Liver (tissue), 9 donors: ENCODE data around the gene PLCD3. TPM values are rescaled to one million over a fixed set of nuclear protein-coding genes. Genes with fewer than 3 reads are reported as not detected.

Source experiments
- DNase-seq: peaks from one replicate; pipeline ENCODE4 v3.0.0-alpha.2; 2017; ENCODE audit warnings: low spot score
- H3K27ac ChIP-seq, 2 donors: one replicate each; pipeline ENCODE4 v1.7.0; 2013; ENCODE audit warnings: inconsistent platforms in 2 of 2, low read length in 2 of 2, control low read depth in 1 of 2, low read depth in 1 of 2, mild to moderate bottlenecking in 1 of 2
- H3K27me3 ChIP-seq, 4 donors: one replicate each; pipeline versions ENCODE4 v1.6.1 to v1.7.0; 2013; ENCODE audit warnings: low read length in 3 of 4, inconsistent platforms in 1 of 4, mild to moderate bottlenecking in 1 of 4, moderate library complexity in 1 of 4; ENCODE audit not compliant: control insufficient read depth in 4 of 4, insufficient read depth in 4 of 4
- H3K36me3 ChIP-seq, 4 donors: one replicate each; pipeline versions ENCODE4 v1.6.1 to v1.7.0; 2013; ENCODE audit warnings: low read length in 3 of 4, mild to moderate bottlenecking in 3 of 4, low read depth in 1 of 4, moderate library complexity in 1 of 4; ENCODE audit not compliant: control insufficient read depth in 4 of 4, insufficient read depth in 3 of 4
- H3K4me1 ChIP-seq, 4 donors: one replicate each; pipeline versions ENCODE4 v1.6.1 to v1.7.0; 2013; ENCODE audit warnings: low read length in 3 of 4, mild to moderate bottlenecking in 3 of 4, moderate library complexity in 1 of 4; ENCODE audit not compliant: control insufficient read depth in 4 of 4, insufficient read depth in 4 of 4
- H3K4me3 ChIP-seq, 3 donors: one replicate each; pipeline versions ENCODE4 v1.6.1 to v1.7.0; 2013; ENCODE audit warnings: low read length in 3 of 3, control low read depth in 1 of 3, low read depth in 1 of 3, mild to moderate bottlenecking in 1 of 3
- H3K9ac ChIP-seq, 2 donors: one replicate each; pipeline ENCODE4 v1.7.0; 2013; ENCODE audit warnings: low read length in 2 of 2, mild to moderate bottlenecking in 2 of 2, moderate library complexity in 2 of 2, control low read depth in 1 of 2, low read depth in 1 of 2
- H3K9me3 ChIP-seq, 4 donors: one replicate each; pipeline versions ENCODE4 v1.6.1 to v1.7.0; 2013; ENCODE audit warnings: low read length in 3 of 4; ENCODE audit not compliant: control insufficient read depth in 4 of 4
- EGR1 ChIP-seq, 2 donors: IDR thresholded peaks; 2 replicates each; pipeline ENCODE4 v1.6.1; 2016 to 2018; ENCODE audit warnings: antibody characterized with exemption in 2 of 2, low read depth in 2 of 2
- FOXA1 ChIP-seq: IDR thresholded peaks from 2 replicates; pipeline ENCODE4 v1.6.1; 2016; ENCODE audit warnings: antibody characterized with exemption
- FOXA2 ChIP-seq: IDR thresholded peaks from 2 replicates; pipeline ENCODE4 v1.6.1; 2016; ENCODE audit warnings: antibody characterized with exemption
- GABPA ChIP-seq, 2 donors: IDR thresholded peaks in 1 of 2; conservative IDR thresholded peaks in 1 of 2; 2 replicates each; pipeline ENCODE4 v1.6.1; 2016; ENCODE audit warnings: antibody characterized with exemption in 2 of 2, mild to moderate bottlenecking in 1 of 2, moderate library complexity in 1 of 2
- HNF4A ChIP-seq, 2 donors: conservative IDR thresholded peaks; 2 replicates each; pipeline ENCODE4 v1.6.1; 2016; ENCODE audit warnings: antibody characterized with exemption in 2 of 2, mild to moderate bottlenecking in 2 of 2
- HNF4G ChIP-seq: IDR thresholded peaks from 2 replicates; pipeline ENCODE4 v1.6.1; 2016; ENCODE audit warnings: antibody characterized with exemption
- JUND ChIP-seq, 2 donors: IDR thresholded peaks; 2 replicates each; pipeline ENCODE4 v1.6.1; 2016; ENCODE audit warnings: antibody characterized with exemption in 2 of 2
- NR2F2 ChIP-seq: IDR thresholded peaks from 2 replicates; pipeline ENCODE4 v1.6.1; 2016; ENCODE audit warnings: antibody characterized with exemption
- RAD21 ChIP-seq, 2 donors: IDR thresholded peaks; 2 replicates each; pipeline ENCODE4 v1.6.1; 2016; ENCODE audit warnings: antibody characterized with exemption in 2 of 2, mild to moderate bottlenecking in 2 of 2
- RXRA ChIP-seq, 2 donors: IDR thresholded peaks; 2 replicates each; pipeline ENCODE4 v1.6.1; 2017 to 2018; ENCODE audit warnings: antibody characterized with exemption in 2 of 2, mild to moderate bottlenecking in 1 of 2
- SP1 ChIP-seq: IDR thresholded peaks from 2 replicates; pipeline ENCODE4 v1.6.1; 2018; ENCODE audit warnings: antibody characterized with exemption, mild to moderate bottlenecking
- TAF1 ChIP-seq: conservative IDR thresholded peaks from 2 replicates; pipeline ENCODE4 v1.6.1; 2016; ENCODE audit warnings: antibody characterized with exemption, mild to moderate bottlenecking
- YY1 ChIP-seq: IDR thresholded peaks from 2 replicates; pipeline ENCODE4 v1.6.1; 2016; ENCODE audit warnings: antibody characterized with exemption, mild to moderate bottlenecking
- ZBTB33 ChIP-seq: IDR thresholded peaks from 2 replicates; pipeline ENCODE4 v1.6.1; 2016; ENCODE audit warnings: antibody characterized with exemption
- WGBS: extraction: QIAGEN DNeasy Blood & Tissue Kit; methylation state at CpG from one replicate; pipeline ENCODE4 v1.1.7; 2013; 5-methylcytosine and 5-hydroxymethylcytosine counted together
- polyA plus RNA-seq, 2 donors: library from polyadenylated mRNA; stranded (reverse) in 1 of 2; unstranded in 1 of 2; fragments of 200-250 nt in 1 of 2; fragments of >200 nt in 1 of 2; fragmentation: Nextera tagmentation in 1 of 2; extraction: Ambion mirVana in 1 of 2; gene quantifications; one replicate each; pipeline versions ENCODE4 v1.2.1 to v1.2.3, GENCODE V29; 2013 to 2015
- total RNA-seq, 2 donors: library from RNA; depleted of rRNA; stranded (reverse); fragments of >200 nt; gene quantifications; one replicate each; pipeline ENCODE4 v1.2.3, GENCODE V29; 2014
- TF ChIP-seq, protein P1 (sequence below): IDR thresholded peaks from 2 replicates; pipeline ENCODE4 v1.6.1; 2016; ENCODE audit warnings: antibody characterized with exemption
- TF ChIP-seq, protein P2 (sequence below): IDR thresholded peaks from 2 replicates; pipeline ENCODE4 v1.6.1; 2016; ENCODE audit warnings: antibody characterized with exemption
- TF ChIP-seq, protein P3 (sequence below): IDR thresholded peaks from 2 replicates; pipeline ENCODE4 v1.6.1; 2016; ENCODE audit warnings: antibody characterized with exemption, mild to moderate bottlenecking
- TF ChIP-seq, protein P4 (sequence below): fragments of 150-350 bp; IDR thresholded peaks from 2 replicates; pipeline ENCODE4 v1.5.1; 2017; ENCODE audit warnings: improper control_type of control experiment, low read depth, low read length; ENCODE audit not compliant: missing input control
- donor health status: healthy.
- donor health status: healthy.
- donor health status: healthy.
- donor health status: healthy.
- donor health status: healthy.

Gene PLCD3
- total and polyA plus RNA-seq, 4 donors = 0.28 to 2.3 (median 1.4) TPM

DNA sequence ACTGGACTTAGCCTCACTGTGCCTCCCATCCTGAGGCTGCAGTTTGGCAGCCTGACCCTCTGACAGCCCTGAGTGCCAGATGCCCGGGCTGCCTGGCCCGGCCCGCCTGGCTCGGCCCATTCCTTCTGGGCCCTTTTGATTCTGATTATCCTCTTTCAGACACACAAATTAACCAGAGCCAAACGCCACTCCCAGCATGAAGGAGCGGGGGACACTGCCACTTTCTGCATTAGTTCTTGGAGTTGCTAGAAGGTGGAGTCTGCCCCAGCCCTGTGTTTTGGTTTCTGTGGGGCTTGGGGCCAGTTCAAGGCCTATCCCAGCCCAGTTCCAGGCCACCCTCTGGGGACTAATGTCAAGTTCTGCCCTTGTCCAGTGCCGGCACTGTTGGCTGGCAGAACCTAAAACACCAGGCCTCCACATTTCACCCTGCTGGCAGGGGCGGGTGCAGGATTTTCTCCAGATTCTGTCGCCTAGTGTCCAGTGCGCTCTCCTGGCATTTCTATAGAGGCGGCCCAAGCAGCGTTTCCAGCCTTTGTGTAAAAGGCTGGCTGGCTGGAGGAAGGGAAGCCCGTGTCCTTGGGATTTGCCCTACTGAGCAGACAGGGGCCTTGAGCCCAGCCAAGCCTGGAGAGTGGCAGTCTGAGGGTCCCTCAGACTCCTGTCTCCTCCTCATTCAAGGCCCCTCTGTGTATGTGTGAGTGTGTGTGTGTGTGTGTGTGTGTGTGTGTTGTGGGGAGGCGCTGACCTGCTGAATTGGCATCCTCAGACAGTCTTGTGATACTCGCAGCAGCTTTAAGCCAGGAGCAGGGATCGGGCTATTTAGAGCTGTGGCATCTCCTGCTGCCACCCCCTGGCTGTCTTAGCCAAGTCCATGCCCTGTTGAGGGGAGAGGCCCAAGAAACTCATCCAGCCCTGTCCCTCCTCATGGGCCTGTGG lies 21.4 kb downstream of the PLCD3 start (continued):
- TF ChIP-seq, protein P1, sequence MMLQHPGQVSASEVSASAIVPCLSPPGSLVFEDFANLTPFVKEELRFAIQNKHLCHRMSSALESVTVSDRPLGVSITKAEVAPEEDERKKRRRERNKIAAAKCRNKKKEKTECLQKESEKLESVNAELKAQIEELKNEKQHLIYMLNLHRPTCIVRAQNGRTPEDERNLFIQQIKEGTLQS = no peak

- Histone ChIP-seq H3K36me3 (peaks cover 9 to 44% (median 28%) of the 10 kb centered on the region in 4 donors), H3K27me3 (no peaks in the 10 kb centered on the region), H3K9ac (no peak overlapping the region), H3K4me1 (peaks cover 0 to 3% (median 0%) of the 10 kb centered on the region in 4 donors), H3K9me3 (no peaks in the 10 kb centered on the region), H3K27ac (no peak overlapping the region), H3K4me3 (no peak overlapping the region)
- 75% methylated on average over 12 of the region's 12 CpGs for WGBS
- no peak for DNase-seq
- TF ChIP-seq ZBTB33 = no peak
- no peak for TF ChIP-seq FOXA2
- no peak for TF ChIP-seq FOXA1
- TF ChIP-seq GABPA (IDR thresholded peaks at IDR 0.05 in 1 of 2, conservative IDR thresholded peaks at IDR 0.05 in 1 of 2) = no peak
- no peak for TF ChIP-seq HNF4G
- no peak for TF ChIP-seq NR2F2
- TF ChIP-seq HNF4A (conservative IDR thresholded peaks at IDR 0.05) = no peak
- TF ChIP-seq TAF1 = no peak
- TF ChIP-seq, protein P2, sequence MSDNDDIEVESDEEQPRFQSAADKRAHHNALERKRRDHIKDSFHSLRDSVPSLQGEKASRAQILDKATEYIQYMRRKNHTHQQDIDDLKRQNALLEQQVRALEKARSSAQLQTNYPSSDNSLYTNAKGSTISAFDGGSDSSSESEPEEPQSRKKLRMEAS = no peak
- TF ChIP-seq YY1 = no peak
- no peak for TF ChIP-seq JUND (IDR thresholded peaks at IDR 0.05)
- no peak for TF ChIP-seq RAD21 (IDR thresholded peaks at IDR 0.05)
- TF ChIP-seq RXRA (IDR thresholded peaks at IDR 0.05) = no peak
- TF ChIP-seq EGR1 (IDR thresholded peaks at IDR 0.05; ENCODE audit: low read depth in 2 of 2) = no peak
- TF ChIP-seq, protein P1 = no peak
- no peak for TF ChIP-seq SP1
- TF ChIP-seq, protein P3, sequence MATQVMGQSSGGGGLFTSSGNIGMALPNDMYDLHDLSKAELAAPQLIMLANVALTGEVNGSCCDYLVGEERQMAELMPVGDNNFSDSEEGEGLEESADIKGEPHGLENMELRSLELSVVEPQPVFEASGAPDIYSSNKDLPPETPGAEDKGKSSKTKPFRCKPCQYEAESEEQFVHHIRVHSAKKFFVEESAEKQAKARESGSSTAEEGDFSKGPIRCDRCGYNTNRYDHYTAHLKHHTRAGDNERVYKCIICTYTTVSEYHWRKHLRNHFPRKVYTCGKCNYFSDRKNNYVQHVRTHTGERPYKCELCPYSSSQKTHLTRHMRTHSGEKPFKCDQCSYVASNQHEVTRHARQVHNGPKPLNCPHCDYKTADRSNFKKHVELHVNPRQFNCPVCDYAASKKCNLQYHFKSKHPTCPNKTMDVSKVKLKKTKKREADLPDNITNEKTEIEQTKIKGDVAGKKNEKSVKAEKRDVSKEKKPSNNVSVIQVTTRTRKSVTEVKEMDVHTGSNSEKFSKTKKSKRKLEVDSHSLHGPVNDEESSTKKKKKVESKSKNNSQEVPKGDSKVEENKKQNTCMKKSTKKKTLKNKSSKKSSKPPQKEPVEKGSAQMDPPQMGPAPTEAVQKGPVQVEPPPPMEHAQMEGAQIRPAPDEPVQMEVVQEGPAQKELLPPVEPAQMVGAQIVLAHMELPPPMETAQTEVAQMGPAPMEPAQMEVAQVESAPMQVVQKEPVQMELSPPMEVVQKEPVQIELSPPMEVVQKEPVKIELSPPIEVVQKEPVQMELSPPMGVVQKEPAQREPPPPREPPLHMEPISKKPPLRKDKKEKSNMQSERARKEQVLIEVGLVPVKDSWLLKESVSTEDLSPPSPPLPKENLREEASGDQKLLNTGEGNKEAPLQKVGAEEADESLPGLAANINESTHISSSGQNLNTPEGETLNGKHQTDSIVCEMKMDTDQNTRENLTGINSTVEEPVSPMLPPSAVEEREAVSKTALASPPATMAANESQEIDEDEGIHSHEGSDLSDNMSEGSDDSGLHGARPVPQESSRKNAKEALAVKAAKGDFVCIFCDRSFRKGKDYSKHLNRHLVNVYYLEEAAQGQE = no peak
- TF ChIP-seq, protein P4, sequence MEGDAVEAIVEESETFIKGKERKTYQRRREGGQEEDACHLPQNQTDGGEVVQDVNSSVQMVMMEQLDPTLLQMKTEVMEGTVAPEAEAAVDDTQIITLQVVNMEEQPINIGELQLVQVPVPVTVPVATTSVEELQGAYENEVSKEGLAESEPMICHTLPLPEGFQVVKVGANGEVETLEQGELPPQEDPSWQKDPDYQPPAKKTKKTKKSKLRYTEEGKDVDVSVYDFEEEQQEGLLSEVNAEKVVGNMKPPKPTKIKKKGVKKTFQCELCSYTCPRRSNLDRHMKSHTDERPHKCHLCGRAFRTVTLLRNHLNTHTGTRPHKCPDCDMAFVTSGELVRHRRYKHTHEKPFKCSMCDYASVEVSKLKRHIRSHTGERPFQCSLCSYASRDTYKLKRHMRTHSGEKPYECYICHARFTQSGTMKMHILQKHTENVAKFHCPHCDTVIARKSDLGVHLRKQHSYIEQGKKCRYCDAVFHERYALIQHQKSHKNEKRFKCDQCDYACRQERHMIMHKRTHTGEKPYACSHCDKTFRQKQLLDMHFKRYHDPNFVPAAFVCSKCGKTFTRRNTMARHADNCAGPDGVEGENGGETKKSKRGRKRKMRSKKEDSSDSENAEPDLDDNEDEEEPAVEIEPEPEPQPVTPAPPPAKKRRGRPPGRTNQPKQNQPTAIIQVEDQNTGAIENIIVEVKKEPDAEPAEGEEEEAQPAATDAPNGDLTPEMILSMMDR = no peak
Observed at GRCh38 chr17:45108595-45109521, 23.5 kb downstream of the PLCD3 start.
